IPS-NIHi7 (cell line): Measurements from ENCODE around the gene ICOS.
"Not testable (repeated sequence)": the region's sequence is repeated elsewhere in the genome, so short reads cannot be mapped to it uniquely, and the experiment has no call there.

Source experiments
- DNase-seq: peaks from one replicate; pipeline ENCODE4 v3.0.0; 2012; ENCODE audit warnings: mixed read lengths; ENCODE audit errors: extremely low spot score

The ICOS gene

GRCh38 chr2:203975912-203976311 lies 39.3 kb downstream of the ICOS start:
- DNase-seq, result no peak

- DNase-seq, result no peak
These were observed 45.7 kb downstream of the ICOS start for GRCh38 chr2:203982276-203982675.

- DNase-seq, result no peak
These were observed 46.6 kb downstream of the ICOS start for GRCh38 chr2:203983064-203983715.

- not testable (repeated sequence) for DNase-seq
These were observed 49.4 kb downstream of the ICOS start for GRCh38 chr2:203985978-203986377.

GRCh38 chr2:203987959-203988358 lies 51.4 kb downstream of the ICOS start:
- no peak for DNase-seq

GRCh38 chr2:203988500-203989260 lies 52.1 kb downstream of the ICOS start:
- DNase-seq, result no peak

GRCh38 chr2:203989521-203989920 lies 53.0 kb downstream of the ICOS start:
- DNase-seq, result no peak

GRCh38 chr2:203992509-203992908 lies 55.9 kb downstream of the ICOS start:
- DNase-seq, result no peak

GRCh38 chr2:203993011-203993410 lies 56.4 kb downstream of the ICOS start:
- DNase-seq, result no peak

GRCh38 chr2:203993560-203993959 lies 57.0 kb downstream of the ICOS start:
- DNase-seq, result no peak

GRCh38 chr2:203994735-203995134 lies 58.2 kb downstream of the ICOS start:
- no peak for DNase-seq

GRCh38 chr2:203996692-203997091 lies 60.1 kb downstream of the ICOS start:
- no peak for DNase-seq

GRCh38 chr2:203997481-203997880 lies 60.9 kb downstream of the ICOS start:
- DNase-seq, result no peak

GRCh38 chr2:203997980-203998809 lies 61.6 kb downstream of the ICOS start:
- DNase-seq, result no peak

- DNase-seq, result no peak
These were observed 63.3 kb downstream of the ICOS start for GRCh38 chr2:203999835-204000234.

GRCh38 chr2:204000446-204000845 lies 63.9 kb downstream of the ICOS start:
- DNase-seq, result no peak

- DNase-seq, result no peak
These were observed 66.9 kb downstream of the ICOS start for GRCh38 chr2:204003276-204003990.

- DNase-seq, result no peak
These were observed 68.3 kb downstream of the ICOS start for GRCh38 chr2:204004912-204005311.

GRCh38 chr2:204005940-204006721 lies 69.6 kb downstream of the ICOS start:
- no peak for DNase-seq

GRCh38 chr2:204008352-204008751 lies 71.8 kb downstream of the ICOS start:
- no peak for DNase-seq
